ENCODE data around the gene HOOK2. TPM values are rescaled to one million over a fixed set of nuclear protein-coding genes. Genes with fewer than 3 reads are reported as not detected.

The HOOK2 gene
- total and polyA plus RNA-seq, 9 of the 15 experiments (the other 6 are each of a cell fraction or from before 2014, with no cell fraction given): 1.3 to 17.2 (median 9.9) TPM

- TF ChIP-seq E2F1 (CRISPR knock-in tag; IDR thresholded peaks at IDR 0.05) (peak; percentile 58), CXXC5 (CRISPR knock-in tag; IDR thresholded peaks at IDR 0.05) (peak; percentile 85), REST (IDR thresholded peaks at IDR 0.05; ENCODE audit: borderline replicate concordance) (no peak), REST (CRISPR knock-in tag; IDR thresholded peaks at IDR 0.05; ENCODE audit: low read depth) (0 out of 2 replicates have a peak, but pooled peaks have one; percentile 33), PHF8 (IDR thresholded peaks at IDR 0.05; ENCODE audit: borderline replicate concordance, low read length) (peak; percentile 57; the same call in 1 of the 2 replicates), MEIS2 (IDR thresholded peaks at IDR 0.05; ENCODE audit: partially characterized antibody) (peak; percentile 2), SAP30 (IDR thresholded peaks at IDR 0.05; ENCODE audit: borderline replicate concordance, insufficient read depth, low read depth, low read length, poor library complexity, severe bottlenecking) (peak; percentile 96), MYC (IDR thresholded peaks at IDR 0.05; ENCODE audit: low read depth, low read length) (peak; percentile 98), MYC (CRISPR knock-in tag; IDR thresholded peaks at IDR 0.05; ENCODE audit: borderline replicate concordance, low read depth) (peak; percentile 55; the same call in 1 of the 2 replicates), ZBTB43 (CRISPR knock-in tag; IDR thresholded peaks at IDR 0.05) (0 out of 2 replicates have a peak, but pooled peaks have one; percentile 45)
Measured at GRCh38 chr19:12723641-12724426, 51.5 kb downstream of the HOOK2 start, which contains the start of gene TNPO2 (continued).
